Mucosa of rectum (tissue), 2 donors: Measurements from ENCODE around the gene C10orf95.

Experiments
- H3K27ac ChIP-seq, 2 donors: one replicate each; pipeline ENCODE4 v1.7.0; 2013; ENCODE audit warnings: inconsistent platforms in 2 of 2, low read depth in 2 of 2, low read length in 2 of 2
- H3K27me3 ChIP-seq, 2 donors: one replicate each; pipeline ENCODE4 v1.7.0; 2013; ENCODE audit warnings: low read length in 2 of 2; ENCODE audit not compliant: control insufficient read depth in 2 of 2, insufficient read depth in 2 of 2
- H3K36me3 ChIP-seq, 2 donors: one replicate each; pipeline ENCODE4 v1.7.0; 2013; ENCODE audit warnings: low read length in 2 of 2; ENCODE audit not compliant: control insufficient read depth in 2 of 2, insufficient read depth in 2 of 2
- H3K4me1 ChIP-seq, 2 donors: one replicate each; pipeline ENCODE4 v1.7.0; 2013; ENCODE audit warnings: low read length in 2 of 2, mild to moderate bottlenecking in 1 of 2; ENCODE audit not compliant: control insufficient read depth in 2 of 2, insufficient read depth in 2 of 2
- H3K4me3 ChIP-seq, 2 donors: one replicate each; pipeline ENCODE4 v1.7.0; 2013; ENCODE audit warnings: low read length in 2 of 2
- H3K9ac ChIP-seq, 2 donors: one replicate each; pipeline ENCODE4 v1.7.0; 2013; ENCODE audit warnings: low read length in 2 of 2, low read depth in 1 of 2, mild to moderate bottlenecking in 1 of 2
- H3K9me3 ChIP-seq, 2 donors: one replicate each; pipeline ENCODE4 v1.7.0; 2013; ENCODE audit warnings: low read length in 2 of 2; ENCODE audit not compliant: control insufficient read depth in 2 of 2
- donor health status: healthy.
- donor health status: Normal muscosa, but diverticular disease.

Gene C10orf95

DNA sequence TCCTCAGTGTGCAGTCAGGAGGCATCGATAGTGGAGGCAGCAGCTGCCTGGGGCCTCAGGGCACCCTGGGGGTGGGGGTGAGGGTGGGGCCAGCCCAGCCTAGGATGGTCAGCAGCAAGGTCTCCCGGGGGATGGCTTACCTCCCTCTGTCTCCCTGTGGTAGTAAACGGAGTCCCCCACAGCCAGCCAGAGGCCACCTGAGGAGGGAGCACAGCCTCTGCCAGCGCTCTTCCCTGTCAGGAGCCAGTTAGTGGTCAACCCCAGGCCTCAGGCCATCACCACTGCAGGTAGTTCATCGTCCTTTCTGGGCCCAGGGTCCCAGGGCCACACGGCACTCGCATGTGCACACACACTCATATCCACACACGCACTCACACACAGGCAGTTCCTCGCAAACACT lies 29.1 kb upstream of the C10orf95 start:
- no peak overlapping the region for H3K9ac ChIP-seq
- no peaks in the 10 kb centered on the region for H3K9me3 ChIP-seq
- peaks cover 55 to 59% of the 10 kb centered on the region in 2 donors for H3K36me3 ChIP-seq
- H3K4me3 ChIP-seq: no peak overlapping the region
- H3K27ac ChIP-seq: no peak overlapping the region
- H3K4me1 ChIP-seq: no peaks in the 10 kb centered on the region
- H3K27me3 ChIP-seq: no peaks in the 10 kb centered on the region

DNA sequence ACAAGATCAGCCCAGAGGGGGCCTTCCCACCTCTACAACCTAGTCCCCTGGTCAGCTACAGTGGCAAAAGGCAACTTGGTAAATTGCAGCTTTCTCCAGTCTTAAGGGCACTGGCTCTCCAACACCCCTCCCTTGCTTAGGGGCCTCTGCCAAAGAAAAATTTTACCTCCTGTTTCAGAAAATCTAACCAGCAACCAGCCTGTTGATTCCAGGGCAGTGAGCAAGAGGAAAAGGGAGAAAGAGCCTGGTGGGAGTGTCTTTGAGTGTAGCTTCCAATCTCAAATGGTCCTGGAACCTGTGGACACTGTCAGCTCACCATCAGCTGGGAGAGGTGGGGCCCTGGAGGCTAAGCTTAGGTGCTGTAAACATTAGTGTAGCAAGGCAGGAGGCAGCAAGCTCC lies 28.3 kb upstream of the C10orf95 start:
- H3K9ac ChIP-seq: no peak overlapping the region
- H3K36me3 ChIP-seq: peaks cover 48 to 52% of the 10 kb centered on the region in 2 donors
- H3K27me3 ChIP-seq: no peaks in the 10 kb centered on the region
- H3K4me1 ChIP-seq: no peaks in the 10 kb centered on the region
- no peak overlapping the region for H3K4me3 ChIP-seq
- no peaks in the 10 kb centered on the region for H3K9me3 ChIP-seq
- no peak overlapping the region for H3K27ac ChIP-seq

DNA sequence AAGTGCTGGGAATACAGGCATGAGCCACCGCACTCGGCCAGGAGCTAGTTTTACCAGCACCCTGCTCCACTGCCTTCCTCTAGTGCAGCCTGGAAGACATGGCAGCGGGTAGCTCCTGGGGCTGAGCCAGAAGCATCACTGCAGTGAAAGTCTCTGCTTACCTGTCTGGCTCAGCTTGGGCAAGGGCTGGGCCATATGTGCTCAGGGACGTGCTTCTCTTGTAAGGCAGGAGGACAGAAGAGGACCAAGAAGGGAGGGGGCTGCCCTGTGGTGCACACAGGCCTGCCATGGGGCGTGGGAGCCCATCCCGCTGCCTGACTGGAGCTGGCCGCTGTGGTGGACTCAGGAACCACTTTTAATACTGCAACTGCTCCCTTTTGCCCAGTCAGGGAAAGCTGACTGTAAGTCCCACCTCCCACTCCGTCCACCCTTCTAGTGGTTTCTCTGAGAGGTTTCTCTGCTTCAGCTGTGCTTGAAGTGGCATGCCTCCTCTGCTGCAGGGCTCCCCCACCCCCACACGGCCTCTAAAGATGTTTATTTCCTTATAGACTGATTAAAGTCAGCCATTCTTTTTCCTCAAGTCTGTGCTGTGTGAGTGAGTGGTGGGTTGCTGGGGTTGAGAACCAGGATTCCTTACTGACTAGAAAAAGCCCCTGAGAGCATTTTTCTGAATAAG lies 25.3 kb upstream of the C10orf95 start:
- H3K27me3 ChIP-seq: no peaks in the 10 kb centered on the region
- H3K9ac ChIP-seq: no peak overlapping the region
- no peak overlapping the region for H3K4me3 ChIP-seq
- no peak overlapping the region for H3K27ac ChIP-seq
- peaks cover 20 to 28% of the 10 kb centered on the region in 2 donors for H3K36me3 ChIP-seq
- H3K4me1 ChIP-seq: peaks cover 0 to 2% of the 10 kb centered on the region in 2 donors
- no peaks in the 10 kb centered on the region for H3K9me3 ChIP-seq

DNA sequence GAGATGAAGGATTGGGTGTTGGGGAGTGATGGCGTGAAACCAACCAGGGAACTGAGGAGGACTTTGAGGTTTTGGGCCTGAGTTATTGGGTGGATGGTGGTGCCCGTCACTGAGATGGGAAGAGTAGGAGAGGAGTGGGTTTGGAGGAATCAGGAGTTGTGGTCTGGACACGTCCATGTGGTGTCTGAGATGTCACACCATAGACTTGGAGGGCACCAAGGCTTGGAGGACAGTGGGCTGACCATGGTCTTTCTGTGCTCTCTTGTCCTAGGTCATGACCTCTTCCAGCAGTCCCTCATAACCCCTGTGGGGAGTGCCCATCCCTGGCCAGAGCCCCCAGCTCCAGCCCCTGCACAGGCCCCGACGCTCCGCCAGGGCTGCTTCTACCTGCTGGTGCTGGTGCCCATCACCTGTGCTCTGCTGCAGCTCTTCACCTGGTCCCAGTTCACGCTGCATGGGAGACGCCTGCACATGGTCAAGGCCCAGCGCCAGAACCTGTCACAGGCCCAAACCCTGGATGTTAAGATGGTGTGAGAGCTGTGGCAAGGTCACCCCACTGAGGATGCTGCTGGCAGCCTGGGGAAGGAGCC lies 24.2 kb upstream of the C10orf95 start:
- no peak overlapping the region for H3K4me3 ChIP-seq
- H3K9ac ChIP-seq: no peak overlapping the region
- H3K36me3 ChIP-seq: peaks cover 11 to 17% of the 10 kb centered on the region in 2 donors
- peaks cover 0 to 2% of the 10 kb centered on the region in 2 donors for H3K4me1 ChIP-seq
- no peaks in the 10 kb centered on the region for H3K27me3 ChIP-seq
- no peaks in the 10 kb centered on the region for H3K9me3 ChIP-seq
- H3K27ac ChIP-seq: no peak overlapping the region

DNA sequence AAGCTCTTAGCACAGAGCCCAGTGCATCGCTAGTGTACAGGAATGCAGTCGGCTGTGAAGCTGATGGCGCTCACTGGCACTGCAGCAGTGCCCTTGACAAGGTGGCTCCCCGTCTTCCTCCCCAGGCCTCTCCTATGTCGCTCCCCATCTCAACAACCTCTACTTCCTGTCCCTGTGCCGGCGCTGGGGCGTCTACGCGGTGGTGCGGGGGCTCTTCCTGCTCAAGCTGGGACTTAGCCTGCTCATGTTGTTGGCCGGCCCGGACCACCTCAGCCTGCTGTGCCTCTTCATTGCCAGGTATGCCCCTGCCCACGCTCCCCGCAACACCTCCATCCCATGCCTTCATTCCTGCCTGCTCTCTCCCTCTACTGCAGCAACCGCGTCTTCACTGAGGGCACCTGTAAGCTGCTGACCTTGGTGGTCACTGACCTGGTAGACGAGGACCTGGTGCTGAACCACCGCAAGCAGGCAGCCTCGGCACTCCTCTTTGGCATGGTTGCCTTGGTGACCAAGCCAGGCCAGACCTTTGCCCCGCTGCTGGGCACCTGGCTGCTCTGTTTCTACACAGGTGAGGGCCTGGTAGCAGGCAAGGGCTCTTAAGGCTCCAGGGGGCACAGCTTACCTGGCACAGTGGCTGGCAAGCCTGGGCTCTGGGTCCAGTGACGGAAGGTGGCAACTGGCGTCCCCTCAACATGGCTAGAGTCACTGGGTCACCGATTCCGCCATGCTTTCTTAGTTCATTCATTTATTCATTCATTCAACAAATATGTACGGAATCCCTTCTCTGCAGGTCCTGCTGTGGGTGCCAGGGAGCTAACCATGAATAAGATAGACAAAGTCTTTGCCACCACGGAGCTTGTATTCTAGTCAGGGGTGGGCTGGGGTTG lies 22.3 kb upstream of the C10orf95 start:
- Histone ChIP-seq H3K4me1 (peaks cover 0 to 2% of the 10 kb centered on the region in 2 donors), H3K27me3 (no peaks in the 10 kb centered on the region), H3K36me3 (peaks cover under 1 to 2% of the 10 kb centered on the region in 2 donors), H3K9me3 (no peaks in the 10 kb centered on the region), H3K9ac (no peak overlapping the region), H3K4me3 (no peak overlapping the region), H3K27ac (no peak overlapping the region)

DNA sequence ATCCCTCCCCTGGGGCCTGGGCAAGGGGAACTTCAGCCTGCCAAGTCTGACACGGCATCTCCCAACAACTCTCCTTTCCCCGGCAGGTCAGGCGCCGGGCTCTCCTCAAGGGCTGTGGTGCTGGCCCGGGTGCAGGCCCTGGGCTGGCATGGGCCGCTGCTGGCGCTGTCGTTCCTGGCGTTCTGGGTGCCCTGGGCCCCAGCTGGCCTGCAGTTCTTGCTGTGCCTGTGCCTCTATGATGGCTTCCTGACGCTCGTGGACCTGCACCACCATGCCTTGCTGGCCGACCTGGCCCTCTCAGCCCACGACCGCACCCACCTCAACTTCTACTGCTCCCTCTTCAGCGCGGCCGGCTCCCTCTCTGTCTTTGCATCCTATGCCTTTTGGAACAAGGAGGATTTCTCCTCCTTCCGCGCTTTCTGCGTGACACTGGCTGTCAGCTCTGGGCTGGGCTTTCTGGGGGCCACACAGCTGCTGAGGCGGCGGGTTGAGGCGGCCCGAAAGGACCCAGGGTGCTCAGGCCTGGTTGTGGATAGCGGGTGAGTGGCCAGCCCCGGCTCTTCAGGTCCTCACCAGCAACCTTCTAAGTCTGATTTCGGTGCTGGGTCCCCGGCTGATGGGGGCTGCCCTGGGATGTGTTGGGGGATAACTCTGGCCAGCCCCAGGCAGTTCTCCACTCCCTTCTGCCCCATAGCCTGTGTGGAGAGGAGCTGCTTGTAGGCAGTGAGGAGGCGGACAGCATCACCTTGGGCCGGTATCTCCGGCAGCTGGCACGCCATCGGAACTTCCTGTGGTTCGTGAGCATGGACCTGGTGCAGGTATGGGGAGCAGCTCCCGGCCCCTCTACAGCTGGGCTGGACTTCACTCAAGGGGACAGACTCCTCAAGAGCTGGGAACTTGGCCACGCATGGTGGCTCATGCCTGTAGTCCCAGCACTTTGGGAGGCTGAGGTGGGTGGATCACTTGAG lies 19.5 kb upstream of the C10orf95 start:
- H3K27ac ChIP-seq: no peak overlapping the region

DNA sequence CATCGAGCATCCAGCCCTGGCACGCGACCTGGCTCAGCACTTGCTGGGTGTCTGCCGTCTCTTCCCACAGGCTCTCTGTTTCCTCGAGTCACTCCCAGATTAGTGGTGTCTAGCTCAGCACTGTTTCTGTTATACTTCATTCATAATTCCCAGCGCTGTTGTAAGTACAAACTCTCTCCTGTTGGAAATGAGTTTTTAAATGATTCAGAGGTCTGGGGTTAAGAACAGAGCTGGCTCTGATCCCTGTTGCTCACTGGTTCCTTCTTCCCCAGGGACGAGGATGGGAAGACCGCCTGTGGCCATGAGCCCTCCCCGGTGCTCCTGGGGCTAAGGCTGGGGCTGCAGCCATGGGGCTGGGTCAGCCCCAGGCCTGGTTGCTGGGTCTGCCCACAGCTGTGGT lies 17.3 kb upstream of the C10orf95 start:
- H3K27ac ChIP-seq: no peak overlapping the region
- H3K36me3 ChIP-seq: peaks cover 0 to 2% of the 10 kb centered on the region in 2 donors
- no peaks in the 10 kb centered on the region for H3K27me3 ChIP-seq

More for the DNA sequence above, 19.5 kb upstream of the C10orf95 start:
- H3K9me3 ChIP-seq: no peaks in the 10 kb centered on the region
- no peaks in the 10 kb centered on the region for H3K27me3 ChIP-seq
- no peak overlapping the region for H3K9ac ChIP-seq
- peaks cover 0 to 2% of the 10 kb centered on the region in 2 donors for H3K36me3 ChIP-seq
- peaks cover 2% of the 10 kb centered on the region in 2 donors for H3K4me1 ChIP-seq
- H3K4me3 ChIP-seq: no peak overlapping the region

DNA sequence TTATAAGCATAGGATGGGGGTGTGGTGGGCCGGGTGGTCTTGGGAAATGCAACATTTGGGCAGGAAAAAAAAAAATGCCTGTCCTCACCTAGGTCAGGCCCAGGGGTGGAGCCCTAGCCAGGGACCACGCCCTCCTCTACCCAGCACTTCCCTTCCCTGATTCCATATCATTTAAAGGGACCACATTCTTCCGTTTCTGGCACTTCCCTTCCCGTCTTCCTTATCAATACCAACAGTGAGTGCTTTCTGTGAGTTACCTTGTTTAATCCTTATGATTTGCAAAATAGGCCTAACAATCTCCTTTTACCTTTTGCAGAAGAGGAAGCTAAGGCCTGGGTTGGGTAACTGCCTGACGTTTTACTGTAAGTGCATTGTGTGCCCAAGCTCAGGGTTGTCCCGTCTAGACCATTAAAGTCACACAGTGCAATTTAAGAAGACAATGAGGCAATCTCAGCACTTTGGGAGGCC lies 16.7 kb upstream of the C10orf95 start:
- peaks cover 0 to 2% of the 10 kb centered on the region in 2 donors for H3K36me3 ChIP-seq
- H3K27me3 ChIP-seq: no peaks in the 10 kb centered on the region
- H3K9me3 ChIP-seq: no peaks in the 10 kb centered on the region
- H3K4me3 ChIP-seq: peak overlapping the region; percentile 57 to 71
- H3K4me1 ChIP-seq: peaks cover 0 to 8% of the 10 kb centered on the region in 2 donors
- H3K27ac ChIP-seq: peak overlapping the region; percentile 25 to 60
- peak overlapping the region in 1 of 2 donors; percentile 9 for H3K9ac ChIP-seq

More for the DNA sequence above, 17.3 kb upstream of the C10orf95 start:
- no peak overlapping the region for H3K9ac ChIP-seq
- H3K4me1 ChIP-seq: peaks cover 0 to 4% of the 10 kb centered on the region in 2 donors
- H3K4me3 ChIP-seq: no peak overlapping the region
- H3K9me3 ChIP-seq: no peaks in the 10 kb centered on the region

DNA sequence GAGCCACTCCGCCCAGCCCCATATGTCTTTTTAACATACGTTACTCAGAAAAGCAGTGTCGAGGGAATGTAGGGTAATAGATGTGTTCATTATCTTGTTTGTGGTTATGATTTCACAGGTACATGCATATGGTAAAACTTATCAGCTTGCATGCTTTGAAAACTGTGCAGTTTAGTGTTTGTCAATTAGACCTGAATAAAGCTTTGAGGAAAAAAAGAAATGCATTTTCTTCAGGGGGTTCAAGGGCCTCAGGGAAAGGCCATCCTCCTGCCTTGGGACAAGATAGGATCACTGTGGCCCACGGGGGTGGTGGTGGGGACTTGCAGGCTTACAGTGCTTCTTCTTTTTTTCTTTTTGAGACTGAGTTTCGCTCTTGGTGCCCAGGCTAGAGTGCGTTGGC lies 16.0 kb upstream of the C10orf95 start:
- H3K36me3 ChIP-seq: peaks cover 0 to 2% of the 10 kb centered on the region in 2 donors
- H3K9ac ChIP-seq: no peak overlapping the region
- H3K4me1 ChIP-seq: peaks cover 6 to 15% of the 10 kb centered on the region in 2 donors
- peak overlapping the region in 1 of 2 donors; percentile 25 for H3K27ac ChIP-seq
- H3K27me3 ChIP-seq: no peaks in the 10 kb centered on the region
- no peaks in the 10 kb centered on the region for H3K9me3 ChIP-seq
- H3K4me3 ChIP-seq: no peak overlapping the region
